ENCODE measurements around the gene BTRC.

Gene BTRC

DNA sequence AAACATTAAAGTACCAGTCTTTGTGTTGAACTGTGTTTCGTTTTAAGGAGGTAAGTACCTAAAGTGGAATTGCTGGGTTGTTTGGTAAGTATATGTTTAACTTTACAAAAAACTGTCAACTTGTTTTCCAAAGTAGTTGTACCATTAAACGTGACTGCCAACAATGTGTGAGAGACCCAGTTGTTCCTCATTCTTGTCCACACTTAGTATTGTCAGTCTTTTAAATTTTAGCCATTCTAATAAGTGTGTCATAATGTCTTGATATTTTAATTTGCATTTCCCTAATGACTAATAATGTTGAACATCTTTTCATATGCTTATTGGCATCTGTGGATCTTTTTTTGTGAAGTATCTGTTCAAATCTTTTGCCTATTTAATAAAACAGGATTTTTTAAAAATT is 159.8 kb downstream of the BTRC start:
- no peak overlapping the region for H3K4me3 ChIP-seq (ENCODE audit: severe bottlenecking)
- no peak overlapping the region for H3K27ac ChIP-seq (ENCODE audit: poor library complexity, severe bottlenecking)
- ATAC-seq (ENCODE audit: low read depth): no peak
- no peaks in the 10 kb centered on the region for H3K9me3 ChIP-seq (ENCODE audit: severe bottlenecking)
- TF ChIP-seq, protein P1, sequence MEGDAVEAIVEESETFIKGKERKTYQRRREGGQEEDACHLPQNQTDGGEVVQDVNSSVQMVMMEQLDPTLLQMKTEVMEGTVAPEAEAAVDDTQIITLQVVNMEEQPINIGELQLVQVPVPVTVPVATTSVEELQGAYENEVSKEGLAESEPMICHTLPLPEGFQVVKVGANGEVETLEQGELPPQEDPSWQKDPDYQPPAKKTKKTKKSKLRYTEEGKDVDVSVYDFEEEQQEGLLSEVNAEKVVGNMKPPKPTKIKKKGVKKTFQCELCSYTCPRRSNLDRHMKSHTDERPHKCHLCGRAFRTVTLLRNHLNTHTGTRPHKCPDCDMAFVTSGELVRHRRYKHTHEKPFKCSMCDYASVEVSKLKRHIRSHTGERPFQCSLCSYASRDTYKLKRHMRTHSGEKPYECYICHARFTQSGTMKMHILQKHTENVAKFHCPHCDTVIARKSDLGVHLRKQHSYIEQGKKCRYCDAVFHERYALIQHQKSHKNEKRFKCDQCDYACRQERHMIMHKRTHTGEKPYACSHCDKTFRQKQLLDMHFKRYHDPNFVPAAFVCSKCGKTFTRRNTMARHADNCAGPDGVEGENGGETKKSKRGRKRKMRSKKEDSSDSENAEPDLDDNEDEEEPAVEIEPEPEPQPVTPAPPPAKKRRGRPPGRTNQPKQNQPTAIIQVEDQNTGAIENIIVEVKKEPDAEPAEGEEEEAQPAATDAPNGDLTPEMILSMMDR (IDR thresholded peaks at IDR 0.05; ENCODE audit: poor library complexity, severe bottlenecking): no peak
- H3K4me1 ChIP-seq (ENCODE audit: insufficient read depth, poor library complexity, severe bottlenecking): no peaks in the 10 kb centered on the region
- no peaks in the 10 kb centered on the region for H3K27me3 ChIP-seq (ENCODE audit: insufficient read depth, poor library complexity, severe bottlenecking)
- H3K36me3 ChIP-seq (ENCODE audit: low read depth): no peaks in the 10 kb centered on the region
- DNase-seq (ENCODE audit: low spot score): no peak

DNA sequence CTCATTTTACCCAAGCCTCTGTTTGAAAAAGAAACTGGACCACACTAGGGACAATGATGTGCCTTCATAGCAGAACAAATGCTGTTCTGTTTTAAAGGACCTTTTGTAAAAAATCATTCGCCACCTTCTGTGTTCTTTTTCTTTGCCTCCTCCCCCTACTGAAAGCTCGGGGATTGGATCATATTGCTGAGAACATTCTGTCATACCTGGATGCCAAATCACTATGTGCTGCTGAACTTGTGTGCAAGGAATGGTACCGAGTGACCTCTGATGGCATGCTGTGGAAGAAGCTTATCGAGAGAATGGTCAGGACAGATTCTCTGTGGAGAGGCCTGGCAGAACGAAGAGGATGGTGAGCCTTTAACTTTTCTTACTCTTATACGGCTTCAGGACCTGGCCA is 171.9 kb downstream of the BTRC start:
- Histone ChIP-seq H3K4me3 (ENCODE audit: severe bottlenecking) (no peak overlapping the region), H3K4me1 (ENCODE audit: insufficient read depth, poor library complexity, severe bottlenecking) (no peaks in the 10 kb centered on the region), H3K27me3 (ENCODE audit: insufficient read depth, poor library complexity, severe bottlenecking) (no peaks in the 10 kb centered on the region), H3K36me3 (ENCODE audit: low read depth) (no peaks in the 10 kb centered on the region), H3K27ac (ENCODE audit: poor library complexity, severe bottlenecking) (no peak overlapping the region), H3K9me3 (ENCODE audit: severe bottlenecking) (no peaks in the 10 kb centered on the region)
- no peak for ATAC-seq (ENCODE audit: low read depth)
- TF ChIP-seq, protein P1 (IDR thresholded peaks at IDR 0.05; ENCODE audit: poor library complexity, severe bottlenecking): no peak
- no peak for DNase-seq (ENCODE audit: low spot score)

DNA sequence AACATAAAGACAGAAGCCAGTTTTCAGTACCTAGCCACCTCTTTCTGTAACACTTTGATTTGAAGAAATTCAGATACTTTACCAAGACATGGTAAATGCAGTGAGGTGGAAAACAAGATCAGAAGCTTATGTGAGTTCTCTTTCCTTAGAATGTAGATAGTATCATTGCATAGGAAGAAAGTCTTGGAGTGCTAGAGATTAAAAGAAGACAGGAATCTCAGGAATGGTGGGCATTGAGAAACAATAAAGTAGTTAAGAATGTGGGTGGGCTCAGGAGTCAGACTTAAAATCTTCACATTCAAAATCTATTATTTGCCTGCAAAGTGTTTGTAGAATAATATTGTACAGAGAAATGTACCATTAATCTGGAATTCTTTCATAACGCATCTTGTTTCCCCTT is 175.2 kb downstream of the BTRC start:
- ATAC-seq (ENCODE audit: low read depth) (no peak), DNase-seq (ENCODE audit: low spot score) (no peak)
- Histone ChIP-seq H3K9me3 (ENCODE audit: severe bottlenecking) (no peaks in the 10 kb centered on the region), H3K27ac (ENCODE audit: poor library complexity, severe bottlenecking) (no peak overlapping the region), H3K4me1 (ENCODE audit: insufficient read depth, poor library complexity, severe bottlenecking) (no peaks in the 10 kb centered on the region), H3K27me3 (ENCODE audit: insufficient read depth, poor library complexity, severe bottlenecking) (no peaks in the 10 kb centered on the region), H3K4me3 (ENCODE audit: severe bottlenecking) (no peak overlapping the region), H3K36me3 (ENCODE audit: low read depth) (no peaks in the 10 kb centered on the region)
- TF ChIP-seq, protein P1 (IDR thresholded peaks at IDR 0.05; ENCODE audit: poor library complexity, severe bottlenecking): no peak

DNA sequence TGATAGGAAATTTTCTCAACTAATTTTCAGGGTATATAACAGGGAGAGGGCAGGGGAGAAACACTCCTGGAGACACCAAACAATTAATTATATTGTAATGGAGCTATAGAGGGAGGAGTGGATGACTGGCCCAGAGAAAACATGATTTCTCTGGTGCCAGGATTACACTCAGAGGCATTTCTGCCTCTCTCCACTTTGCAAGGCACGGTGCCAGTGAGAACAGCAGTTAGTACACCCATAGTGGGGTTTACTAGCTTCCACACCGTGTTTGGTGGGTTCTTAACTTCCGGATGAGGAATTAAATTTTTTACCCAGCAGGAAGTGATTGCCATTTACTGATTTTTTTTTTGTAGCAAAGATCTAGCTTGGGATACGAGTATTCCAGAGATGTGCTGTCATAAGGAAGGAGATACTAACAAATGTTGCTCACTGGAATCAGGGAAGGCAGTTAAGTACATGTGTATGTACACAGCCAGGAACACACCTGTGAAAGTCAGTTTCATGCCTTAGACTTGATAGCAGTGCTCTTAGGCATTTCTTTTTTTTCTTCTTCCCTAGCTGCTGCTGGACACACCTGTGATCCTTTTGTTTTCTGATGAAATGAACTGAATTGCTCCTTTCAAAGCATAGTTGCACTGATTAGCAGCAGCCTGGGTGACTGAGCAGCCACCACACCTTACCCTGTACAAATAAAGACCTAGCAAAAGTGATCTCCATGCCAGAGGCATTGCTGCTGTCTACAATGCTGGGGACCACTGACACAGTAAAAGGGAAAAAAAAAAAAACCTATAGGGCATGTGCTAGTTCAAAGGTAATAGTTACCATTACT is 176.0 kb downstream of the BTRC start:
- Histone ChIP-seq H3K36me3 (ENCODE audit: low read depth) (no peaks in the 10 kb centered on the region), H3K4me3 (ENCODE audit: severe bottlenecking) (no peak overlapping the region), H3K27me3 (ENCODE audit: insufficient read depth, poor library complexity, severe bottlenecking) (no peaks in the 10 kb centered on the region), H3K27ac (ENCODE audit: poor library complexity, severe bottlenecking) (no peak overlapping the region), H3K9me3 (ENCODE audit: severe bottlenecking) (no peaks in the 10 kb centered on the region), H3K4me1 (ENCODE audit: insufficient read depth, poor library complexity, severe bottlenecking) (no peaks in the 10 kb centered on the region)
- DNase-seq (ENCODE audit: low spot score) (no peak), ATAC-seq (ENCODE audit: low read depth) (no peak)
- TF ChIP-seq, protein P1 (IDR thresholded peaks at IDR 0.05; ENCODE audit: poor library complexity, severe bottlenecking): no peak

DNA sequence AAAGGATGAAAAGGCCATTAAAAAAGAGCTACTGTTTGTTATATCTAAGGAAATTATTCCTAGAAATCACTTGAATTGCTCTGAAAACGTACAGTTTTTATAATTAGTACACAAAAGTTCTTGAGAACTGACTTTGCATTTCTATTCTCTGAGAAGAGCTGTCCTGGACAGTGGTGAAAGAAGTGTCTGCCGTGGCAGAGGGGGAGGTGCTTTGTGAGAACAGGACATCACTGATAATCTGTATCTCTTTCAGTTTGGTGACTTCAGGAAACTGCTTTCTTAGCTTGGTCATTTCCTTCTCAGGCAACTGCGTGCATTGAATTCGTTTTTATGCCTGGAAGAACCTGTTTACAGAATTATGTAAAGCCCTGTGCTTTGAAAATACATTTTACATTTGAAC is 182.0 kb downstream of the BTRC start:
- no peak overlapping the region for H3K27ac ChIP-seq (ENCODE audit: poor library complexity, severe bottlenecking)
- no peak overlapping the region for H3K4me3 ChIP-seq (ENCODE audit: severe bottlenecking)
- no peaks in the 10 kb centered on the region for H3K36me3 ChIP-seq (ENCODE audit: low read depth)
- H3K27me3 ChIP-seq (ENCODE audit: insufficient read depth, poor library complexity, severe bottlenecking): no peaks in the 10 kb centered on the region
- ATAC-seq (ENCODE audit: low read depth) (no peak), DNase-seq (ENCODE audit: low spot score) (no peak)
- TF ChIP-seq, protein P1 (IDR thresholded peaks at IDR 0.05; ENCODE audit: poor library complexity, severe bottlenecking): no peak
- H3K4me1 ChIP-seq (ENCODE audit: insufficient read depth, poor library complexity, severe bottlenecking): no peaks in the 10 kb centered on the region
- H3K9me3 ChIP-seq (ENCODE audit: severe bottlenecking): no peaks in the 10 kb centered on the region

Data from RWPE2 (cell line).